ENCODE results near the gene TRIM15. TPM values are rescaled to one million over a fixed set of nuclear protein-coding genes. Genes with fewer than 3 reads are reported as not detected.

The TRIM15 gene
- total RNA-seq, 1 experiment from 2014 or later = 6.5 TPM

GRCh38 chr6:30171677-30172471 lies 8.5 kb downstream of the TRIM15 start (continued):
- TF ChIP-seq, protein P1, sequence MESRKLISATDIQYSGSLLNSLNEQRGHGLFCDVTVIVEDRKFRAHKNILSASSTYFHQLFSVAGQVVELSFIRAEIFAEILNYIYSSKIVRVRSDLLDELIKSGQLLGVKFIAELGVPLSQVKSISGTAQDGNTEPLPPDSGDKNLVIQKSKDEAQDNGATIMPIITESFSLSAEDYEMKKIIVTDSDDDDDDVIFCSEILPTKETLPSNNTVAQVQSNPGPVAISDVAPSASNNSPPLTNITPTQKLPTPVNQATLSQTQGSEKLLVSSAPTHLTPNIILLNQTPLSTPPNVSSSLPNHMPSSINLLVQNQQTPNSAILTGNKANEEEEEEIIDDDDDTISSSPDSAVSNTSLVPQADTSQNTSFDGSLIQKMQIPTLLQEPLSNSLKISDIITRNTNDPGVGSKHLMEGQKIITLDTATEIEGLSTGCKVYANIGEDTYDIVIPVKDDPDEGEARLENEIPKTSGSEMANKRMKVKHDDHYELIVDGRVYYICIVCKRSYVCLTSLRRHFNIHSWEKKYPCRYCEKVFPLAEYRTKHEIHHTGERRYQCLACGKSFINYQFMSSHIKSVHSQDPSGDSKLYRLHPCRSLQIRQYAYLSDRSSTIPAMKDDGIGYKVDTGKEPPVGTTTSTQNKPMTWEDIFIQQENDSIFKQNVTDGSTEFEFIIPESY (IDR thresholded peaks at IDR 0.05; ENCODE audit: extremely low read depth, insufficient replicate concordance, low read length) = no peak
- TF ChIP-seq, protein P2, sequence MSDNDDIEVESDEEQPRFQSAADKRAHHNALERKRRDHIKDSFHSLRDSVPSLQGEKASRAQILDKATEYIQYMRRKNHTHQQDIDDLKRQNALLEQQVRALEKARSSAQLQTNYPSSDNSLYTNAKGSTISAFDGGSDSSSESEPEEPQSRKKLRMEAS (IDR thresholded peaks at IDR 0.05) = no peak
- TF ChIP-seq SIN3A (IDR thresholded peaks at IDR 0.05; ENCODE audit: low read depth) (no peak), ZNF274 (IDR thresholded peaks at IDR 0.05; ENCODE audit: low read depth, low read length) (no peak), FOSL1 (IDR thresholded peaks at IDR 0.05; ENCODE audit: low read depth) (no peak), CEBPB (IDR thresholded peaks at IDR 0.05; ENCODE audit: low read depth) (no peak), ZFX (IDR thresholded peaks at IDR 0.05) (no peak), POLR2AphosphoS5 (IDR thresholded peaks at IDR 0.05; ENCODE audit: low read depth, low read length) (no peak), EZH2 (IDR thresholded peaks at IDR 0.05) (no peak), CBX3 (IDR thresholded peaks at IDR 0.05; ENCODE audit: low read depth) (no peak)

- ChIA-PET CTCF (no interaction called here), POLR2A (no interaction called here), RAD21 (ENCODE audit: low non-redundant PET in 1 of 2, low total read pairs in 2 of 2, uncharacterized antibody in 2 of 2, unreplicated experiment in 2 of 2) (no interaction called here)
- no peaks in the 10 kb centered on the region for H3K27me3 ChIP-seq (ENCODE audit: insufficient read depth, low read length)
- H3K27ac ChIP-seq (ENCODE audit: low read depth, low read length) = no peak overlapping the region
- H3K4me2 ChIP-seq (ENCODE audit: low read length) = no peak overlapping the region
- H3K79me2 ChIP-seq (ENCODE audit: insufficient read depth, low read length) = no peaks in the 10 kb centered on the region
- no peak for DNase-seq (ENCODE audit: low read depth, low spot score)
- no peaks in the 10 kb centered on the region for H3K9me3 ChIP-seq (ENCODE audit: control insufficient read depth in 1 of 2, insufficient read depth in 1 of 2, low read depth in 1 of 2, low read length in 2 of 2)
- ATAC-seq = no peak
- intact Hi-C loops (cut with micrococcal nuclease) = loop anchor here (10.0 kb wide), 1 partner anchor 138 kb away; no protein-coding TSS in a partner anchor
- H2AFZ ChIP-seq (ENCODE audit: low read depth, low read length, poor library complexity, severe bottlenecking) = no peak overlapping the region
- no peak overlapping the region for H3K9ac ChIP-seq (ENCODE audit: low read length)
- H3K9me2 ChIP-seq (ENCODE audit: insufficient read depth) = no peaks in the 10 kb centered on the region
- no peak overlapping the region for H3K4me3 ChIP-seq (replicated peaks in 1 of 2; ENCODE audit: low read depth in 1 of 2, low read length in 2 of 2)
- no peaks in the 10 kb centered on the region for H3K36me3 ChIP-seq (ENCODE audit: control insufficient read depth in 1 of 2, insufficient read depth in 2 of 2, low read length in 2 of 2)
- no peaks in the 10 kb centered on the region for H3K4me1 ChIP-seq (ENCODE audit: control insufficient read depth in 1 of 2, insufficient read depth in 2 of 2, low read length in 2 of 2)
- BruUV-seq (replicated peaks) = no TSS peak
- H4K20me1 ChIP-seq (ENCODE audit: insufficient read depth) = no peaks in the 10 kb centered on the region
- TF ChIP-seq, protein P2 (IDR thresholded peaks at IDR 0.05) = no peak
- TF ChIP-seq RAD21 (IDR thresholded peaks at IDR 0.05; ENCODE audit: low read depth) (no peak), ZFX (IDR thresholded peaks at IDR 0.05) (no peak), CBX3 (IDR thresholded peaks at IDR 0.05; ENCODE audit: low read depth) (no peak), JUND (IDR thresholded peaks at IDR 0.05) (no peak), POLR2AphosphoS5 (IDR thresholded peaks at IDR 0.05; ENCODE audit: low read depth, low read length) (no peak), ZNF274 (IDR thresholded peaks at IDR 0.05; ENCODE audit: low read depth, low read length) (no peak), SP1 (IDR thresholded peaks at IDR 0.05; ENCODE audit: low read depth) (no peak), ATF3 (IDR thresholded peaks at IDR 0.05) (no peak), SRF (IDR thresholded peaks at IDR 0.05; ENCODE audit: low read depth) (no peak)
- TF ChIP-seq, protein P1 (IDR thresholded peaks at IDR 0.05; ENCODE audit: extremely low read depth, insufficient replicate concordance, low read length) = no peak
- TF ChIP-seq, protein P3, sequence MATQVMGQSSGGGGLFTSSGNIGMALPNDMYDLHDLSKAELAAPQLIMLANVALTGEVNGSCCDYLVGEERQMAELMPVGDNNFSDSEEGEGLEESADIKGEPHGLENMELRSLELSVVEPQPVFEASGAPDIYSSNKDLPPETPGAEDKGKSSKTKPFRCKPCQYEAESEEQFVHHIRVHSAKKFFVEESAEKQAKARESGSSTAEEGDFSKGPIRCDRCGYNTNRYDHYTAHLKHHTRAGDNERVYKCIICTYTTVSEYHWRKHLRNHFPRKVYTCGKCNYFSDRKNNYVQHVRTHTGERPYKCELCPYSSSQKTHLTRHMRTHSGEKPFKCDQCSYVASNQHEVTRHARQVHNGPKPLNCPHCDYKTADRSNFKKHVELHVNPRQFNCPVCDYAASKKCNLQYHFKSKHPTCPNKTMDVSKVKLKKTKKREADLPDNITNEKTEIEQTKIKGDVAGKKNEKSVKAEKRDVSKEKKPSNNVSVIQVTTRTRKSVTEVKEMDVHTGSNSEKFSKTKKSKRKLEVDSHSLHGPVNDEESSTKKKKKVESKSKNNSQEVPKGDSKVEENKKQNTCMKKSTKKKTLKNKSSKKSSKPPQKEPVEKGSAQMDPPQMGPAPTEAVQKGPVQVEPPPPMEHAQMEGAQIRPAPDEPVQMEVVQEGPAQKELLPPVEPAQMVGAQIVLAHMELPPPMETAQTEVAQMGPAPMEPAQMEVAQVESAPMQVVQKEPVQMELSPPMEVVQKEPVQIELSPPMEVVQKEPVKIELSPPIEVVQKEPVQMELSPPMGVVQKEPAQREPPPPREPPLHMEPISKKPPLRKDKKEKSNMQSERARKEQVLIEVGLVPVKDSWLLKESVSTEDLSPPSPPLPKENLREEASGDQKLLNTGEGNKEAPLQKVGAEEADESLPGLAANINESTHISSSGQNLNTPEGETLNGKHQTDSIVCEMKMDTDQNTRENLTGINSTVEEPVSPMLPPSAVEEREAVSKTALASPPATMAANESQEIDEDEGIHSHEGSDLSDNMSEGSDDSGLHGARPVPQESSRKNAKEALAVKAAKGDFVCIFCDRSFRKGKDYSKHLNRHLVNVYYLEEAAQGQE (IDR thresholded peaks at IDR 0.05; ENCODE audit: low read depth) = no peak
Observed at GRCh38 chr6:30172681-30173080, 9.3 kb downstream of the TRIM15 start.

All from HCT116 (cell line).